Stimulated activated CD8-positive, alpha-beta memory T cell treated with anti-CD3 and anti-CD28 coated beads, Interleukin-4, amount 100 ng/mL, for 4 hours (primary cell): ENCODE data around the gene SLC22A3.
"Not testable (repeated sequence)": the region's sequence is repeated elsewhere in the genome, so short reads cannot be mapped to it uniquely, and the experiment has no call there.

Source experiments
- DNase-seq, 2 donors: peaks; one replicate each; pipeline ENCODE4 v3.0.0-alpha.2; 2020; ENCODE audit warnings: low read depth in 2 of 2, low spot score in 1 of 2

Gene SLC22A3

GRCh38 chr6:160439751-160440150 is 91.6 kb downstream of the SLC22A3 start:
- DNase-seq = no peak

- DNase-seq = no peak
These were observed 94.0 kb downstream of the SLC22A3 start for GRCh38 chr6:160442151-160442550.

GRCh38 chr6:160445130-160445529 is 97.0 kb downstream of the SLC22A3 start:
- no peak for DNase-seq

- no peak for DNase-seq
These were observed 99.2 kb downstream of the SLC22A3 start for GRCh38 chr6:160447350-160447749.

- not testable (repeated sequence) for DNase-seq
These were observed 101.6 kb downstream of the SLC22A3 start for GRCh38 chr6:160449787-160450186.

- DNase-seq = no peak
These were observed 102.7 kb downstream of the SLC22A3 start for GRCh38 chr6:160450849-160451248.

- DNase-seq = no peak
These were observed 106.1 kb downstream of the SLC22A3 start for GRCh38 chr6:160454303-160454702.

- DNase-seq = no peak
These were observed 106.9 kb downstream of the SLC22A3 start for GRCh38 chr6:160455081-160455480.

- DNase-seq = peak; percentile 28 to 71
These were observed 107.5 kb downstream of the SLC22A3 start for GRCh38 chr6:160455541-160456213.

GRCh38 chr6:160456214-160456546 is 108.0 kb downstream of the SLC22A3 start:
- no peak for DNase-seq

GRCh38 chr6:160457823-160458222 is 109.6 kb downstream of the SLC22A3 start:
- DNase-seq = no peak

GRCh38 chr6:160461641-160462040 is 113.5 kb downstream of the SLC22A3 start:
- no peak for DNase-seq

- no peak for DNase-seq
These were observed 113.9 kb downstream of the SLC22A3 start for GRCh38 chr6:160462116-160462515.

GRCh38 chr6:160462551-160463109 is 114.5 kb downstream of the SLC22A3 start:
- DNase-seq = no peak

- no peak for DNase-seq
These were observed 116.6 kb downstream of the SLC22A3 start for GRCh38 chr6:160464744-160465143.

GRCh38 chr6:160467261-160467871 is 119.2 kb downstream of the SLC22A3 start:
- DNase-seq = not testable (repeated sequence)

GRCh38 chr6:160469153-160469552 is 121.0 kb downstream of the SLC22A3 start:
- DNase-seq = no peak

GRCh38 chr6:160476056-160476455 is 127.9 kb downstream of the SLC22A3 start:
- not testable (repeated sequence) for DNase-seq

- not testable (repeated sequence) for DNase-seq
These were observed 128.9 kb downstream of the SLC22A3 start for GRCh38 chr6:160477072-160477471.

GRCh38 chr6:160477901-160478300 is 129.7 kb downstream of the SLC22A3 start:
- no peak for DNase-seq

- no peak for DNase-seq
These were observed 138.9 kb downstream of the SLC22A3 start for GRCh38 chr6:160487116-160487515.

GRCh38 chr6:160489091-160489490 is 140.9 kb downstream of the SLC22A3 start:
- DNase-seq = no peak

- no peak for DNase-seq
These were observed 146.4 kb downstream of the SLC22A3 start for GRCh38 chr6:160494576-160494975.
